ENCODE measurements around the gene PAXX.
"Not testable (repeated sequence)": the region's sequence is repeated elsewhere in the genome, so short reads cannot be mapped to it uniquely, and the experiment has no call there.

The PAXX gene

GRCh38 chr9:137000177-137000930, 8.1 kb downstream of the PAXX start:
- no peak for TF ChIP-seq CTCF (conservative IDR thresholded peaks at IDR 0.05; ENCODE audit: low read depth, low read length)
- H3K79me2 ChIP-seq (ENCODE audit: insufficient read depth, low read depth), result no peaks in the 10 kb centered on the region
- no peak overlapping the region for H3K9ac ChIP-seq
- no peak overlapping the region; the same call in 1 of the 2 replicates for H2AFZ ChIP-seq (ENCODE audit: low read depth)
- no peaks in the 10 kb centered on the region for H3K36me3 ChIP-seq (ENCODE audit: insufficient read depth)
- peak overlapping the region; percentile 55 for H3K4me2 ChIP-seq
- peaks cover 58% of the 10 kb centered on the region for H3K27me3 ChIP-seq (ENCODE audit: insufficient read depth, low read depth)
- H3K4me1 ChIP-seq (ENCODE audit: low read depth, poor library complexity, severe bottlenecking), result peaks cover 25% of the 10 kb centered on the region
- no peak overlapping the region for H3K27ac ChIP-seq
- H3K4me3 ChIP-seq (IDR thresholded peaks at IDR 0.05; ENCODE audit: insufficient read depth, low read depth, low read length), result no peak overlapping the region
- H4K20me1 ChIP-seq (ENCODE audit: insufficient read depth), result no peaks in the 10 kb centered on the region

- no peaks in the 10 kb centered on the region for H3K79me2 ChIP-seq (ENCODE audit: insufficient read depth, low read depth)
- H3K27ac ChIP-seq, result no peak overlapping the region
- H3K36me3 ChIP-seq (ENCODE audit: insufficient read depth), result no peaks in the 10 kb centered on the region
- no peak for TF ChIP-seq CTCF (conservative IDR thresholded peaks at IDR 0.05; ENCODE audit: low read depth, low read length)
- no peak overlapping the region for H2AFZ ChIP-seq (ENCODE audit: low read depth)
- no peak overlapping the region for H3K4me3 ChIP-seq (IDR thresholded peaks at IDR 0.05; ENCODE audit: insufficient read depth, low read depth, low read length)
- H3K27me3 ChIP-seq (ENCODE audit: insufficient read depth, low read depth), result peaks cover 71% of the 10 kb centered on the region
- no peak overlapping the region for H3K9ac ChIP-seq
- no peak overlapping the region for H3K4me2 ChIP-seq
- H4K20me1 ChIP-seq (ENCODE audit: insufficient read depth), result no peaks in the 10 kb centered on the region
- peaks cover 25% of the 10 kb centered on the region for H3K4me1 ChIP-seq (ENCODE audit: low read depth, poor library complexity, severe bottlenecking)
These were observed 9.8 kb downstream of the PAXX start for GRCh38 chr9:137001857-137002645.

GRCh38 chr9:137002646-137003041, 10.4 kb downstream of the PAXX start:
- Histone ChIP-seq H3K4me3 (IDR thresholded peaks at IDR 0.05; ENCODE audit: insufficient read depth, low read depth, low read length) (no peak overlapping the region), H4K20me1 (ENCODE audit: insufficient read depth) (no peaks in the 10 kb centered on the region), H3K4me2 (no peak overlapping the region), H3K36me3 (ENCODE audit: insufficient read depth) (no peaks in the 10 kb centered on the region), H3K79me2 (ENCODE audit: insufficient read depth, low read depth) (no peaks in the 10 kb centered on the region), H3K9ac (no peak overlapping the region), H3K27me3 (ENCODE audit: insufficient read depth, low read depth) (peaks cover 71% of the 10 kb centered on the region), H2AFZ (ENCODE audit: low read depth) (no peak overlapping the region), H3K27ac (no peak overlapping the region), H3K4me1 (ENCODE audit: low read depth, poor library complexity, severe bottlenecking) (peaks cover 25% of the 10 kb centered on the region)
- no peak for TF ChIP-seq CTCF (conservative IDR thresholded peaks at IDR 0.05; ENCODE audit: low read depth, low read length)

- not testable (repeated sequence) for H2AFZ ChIP-seq (ENCODE audit: low read depth); H4K20me1 ChIP-seq (ENCODE audit: insufficient read depth)
These were observed 12.1 kb downstream of the PAXX start for GRCh38 chr9:137004285-137004684.

More at GRCh38 chr9:137004285-137004684, 12.1 kb downstream of the PAXX start:
- peaks cover 21% of the 10 kb centered on the region for H3K4me1 ChIP-seq (ENCODE audit: low read depth, poor library complexity, severe bottlenecking)
- peaks cover 64% of the 10 kb centered on the region for H3K27me3 ChIP-seq (ENCODE audit: insufficient read depth, low read depth)
- not testable (repeated sequence) for H3K79me2 ChIP-seq (ENCODE audit: insufficient read depth, low read depth); H3K9ac ChIP-seq; H3K4me2 ChIP-seq; H3K27ac ChIP-seq; H3K4me3 ChIP-seq (IDR thresholded peaks at IDR 0.05; ENCODE audit: insufficient read depth, low read depth, low read length); H3K36me3 ChIP-seq (ENCODE audit: insufficient read depth)
- 0 out of 2 replicates have a peak, but pooled peaks have one; percentile 25 for TF ChIP-seq CTCF (conservative IDR thresholded peaks at IDR 0.05; ENCODE audit: low read depth, low read length)
